ENCODE data around the gene NAT8L. TPM values are rescaled to one million over a fixed set of nuclear protein-coding genes. Genes with fewer than 3 reads are reported as not detected.

Gene NAT8L
- total RNA-seq, 1 donor from 2014 or later: 0.64 TPM

DNA sequence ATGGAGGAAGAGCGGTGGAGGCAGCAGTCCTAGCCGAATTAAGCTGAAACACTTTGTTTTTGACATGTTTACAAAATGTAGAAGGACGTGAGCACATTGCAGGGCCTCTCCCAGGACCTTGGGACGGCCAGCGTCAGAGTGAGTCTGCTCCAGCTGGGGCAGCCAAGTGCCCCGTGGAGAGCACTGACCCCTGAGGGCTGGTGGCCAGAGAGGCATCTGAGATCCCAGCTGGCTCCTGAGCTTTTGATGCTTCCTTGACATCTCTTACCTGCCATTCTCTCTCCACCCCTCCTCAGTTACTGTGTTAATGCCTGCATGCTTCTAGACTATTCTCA lies 24.7 kb downstream of the NAT8L start:
- no peaks in the 10 kb centered on the region for H3K4me1 Mint-ChIP-seq (ENCODE audit: unreplicated experiment)
- no peaks in the 10 kb centered on the region for H3K27me3 Mint-ChIP-seq (ENCODE audit: unreplicated experiment)
- H3K36me3 Mint-ChIP-seq (ENCODE audit: unreplicated experiment): no peaks in the 10 kb centered on the region
- DNase-seq (ENCODE audit: extremely low spot score, unreplicated experiment): peak; percentile 54
- no peak overlapping the region for H3K4me3 Mint-ChIP-seq (ENCODE audit: unreplicated experiment)
- no peaks in the 10 kb centered on the region for H3K9me3 Mint-ChIP-seq (ENCODE audit: unreplicated experiment)
- H3K27ac Mint-ChIP-seq (ENCODE audit: unreplicated experiment): no peak overlapping the region
- TF ChIP-seq CTCF (IDR thresholded peaks at IDR 0.05): no peak

GRCh38 chr4:2084316-2084715 lies 25.2 kb downstream of the NAT8L start:
- Mint-ChIP-seq H3K27me3 (ENCODE audit: unreplicated experiment) (no peaks in the 10 kb centered on the region), H3K4me1 (ENCODE audit: unreplicated experiment) (no peaks in the 10 kb centered on the region), H3K4me3 (ENCODE audit: unreplicated experiment) (no peak overlapping the region), H3K27ac (ENCODE audit: unreplicated experiment) (no peak overlapping the region), H3K9me3 (ENCODE audit: unreplicated experiment) (no peaks in the 10 kb centered on the region), H3K36me3 (ENCODE audit: unreplicated experiment) (no peaks in the 10 kb centered on the region)
- peak; percentile 75 for DNase-seq (ENCODE audit: extremely low spot score, unreplicated experiment)
- TF ChIP-seq CTCF (IDR thresholded peaks at IDR 0.05): no peak

DNA sequence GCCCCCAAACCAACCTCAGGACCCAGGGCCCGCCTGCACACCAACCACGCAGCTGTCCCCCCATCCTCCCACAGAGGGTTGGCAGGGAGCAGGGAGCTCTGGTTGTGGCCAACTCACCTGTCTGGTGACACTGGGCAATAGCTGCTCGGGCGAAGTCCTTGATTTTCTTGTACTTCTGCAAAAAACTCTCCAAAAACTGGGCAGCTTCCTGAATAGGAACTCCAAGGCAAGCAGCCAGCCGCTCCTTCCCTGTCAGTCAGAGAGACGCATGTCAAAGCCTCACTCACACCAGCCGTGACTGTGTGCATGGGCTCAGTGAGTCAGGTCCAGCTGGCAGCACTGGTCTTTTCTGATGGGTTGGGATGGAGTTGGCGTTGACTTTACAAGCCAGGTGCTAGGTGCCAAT lies 26.4 kb downstream of the NAT8L start:
- Mint-ChIP-seq H3K9me3 (ENCODE audit: unreplicated experiment) (no peaks in the 10 kb centered on the region), H3K36me3 (ENCODE audit: unreplicated experiment) (no peaks in the 10 kb centered on the region), H3K27ac (ENCODE audit: unreplicated experiment) (no peak overlapping the region), H3K4me1 (ENCODE audit: unreplicated experiment) (no peaks in the 10 kb centered on the region), H3K27me3 (ENCODE audit: unreplicated experiment) (peaks cover 3% of the 10 kb centered on the region), H3K4me3 (ENCODE audit: unreplicated experiment) (no peak overlapping the region)
- TF ChIP-seq CTCF (IDR thresholded peaks at IDR 0.05): no peak
- DNase-seq (ENCODE audit: extremely low spot score, unreplicated experiment): peak; percentile 60

GRCh38 chr4:2087170-2087569 lies 28.0 kb downstream of the NAT8L start:
- no peaks in the 10 kb centered on the region for H3K36me3 Mint-ChIP-seq (ENCODE audit: unreplicated experiment)
- H3K9me3 Mint-ChIP-seq (ENCODE audit: unreplicated experiment): no peaks in the 10 kb centered on the region
- no peak overlapping the region for H3K27ac Mint-ChIP-seq (ENCODE audit: unreplicated experiment)
- TF ChIP-seq CTCF (IDR thresholded peaks at IDR 0.05): no peak
- H3K4me1 Mint-ChIP-seq (ENCODE audit: unreplicated experiment): no peaks in the 10 kb centered on the region
- no peak overlapping the region for H3K4me3 Mint-ChIP-seq (ENCODE audit: unreplicated experiment)
- peaks cover 3% of the 10 kb centered on the region for H3K27me3 Mint-ChIP-seq (ENCODE audit: unreplicated experiment)
- no peak for DNase-seq (ENCODE audit: extremely low spot score, unreplicated experiment)

DNA sequence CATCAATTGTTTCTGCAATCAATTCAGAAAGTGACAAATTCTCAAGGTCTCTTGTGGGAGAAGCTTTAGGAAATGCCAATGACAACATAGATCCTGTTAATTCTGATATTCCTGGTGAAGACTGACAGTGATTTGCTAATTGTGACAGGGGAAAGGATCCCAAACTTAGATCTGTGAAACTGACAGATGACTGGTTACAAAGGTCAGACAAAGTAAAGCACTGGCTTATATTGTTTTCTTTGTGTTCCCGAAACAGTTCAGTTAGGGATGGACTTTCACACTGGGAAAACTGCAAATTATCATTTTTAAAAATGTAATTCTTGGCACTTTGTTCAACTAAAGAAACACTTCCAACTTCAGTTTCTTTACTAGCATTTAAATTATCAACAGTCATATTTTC lies 30.1 kb downstream of the NAT8L start:
- H3K27me3 Mint-ChIP-seq (ENCODE audit: unreplicated experiment): peaks cover 3% of the 10 kb centered on the region
- H3K9me3 Mint-ChIP-seq (ENCODE audit: unreplicated experiment): no peaks in the 10 kb centered on the region
- no peak overlapping the region for H3K27ac Mint-ChIP-seq (ENCODE audit: unreplicated experiment)
- TF ChIP-seq CTCF (IDR thresholded peaks at IDR 0.05): no peak
- no peak overlapping the region for H3K4me3 Mint-ChIP-seq (ENCODE audit: unreplicated experiment)
- H3K4me1 Mint-ChIP-seq (ENCODE audit: unreplicated experiment): no peaks in the 10 kb centered on the region
- DNase-seq (ENCODE audit: extremely low spot score, unreplicated experiment): no peak
- H3K36me3 Mint-ChIP-seq (ENCODE audit: unreplicated experiment): no peaks in the 10 kb centered on the region

Measured in osteocyte (in vitro differentiated cells).